Measurements from ENCODE around the gene TMEM208.

The TMEM208 gene

DNA sequence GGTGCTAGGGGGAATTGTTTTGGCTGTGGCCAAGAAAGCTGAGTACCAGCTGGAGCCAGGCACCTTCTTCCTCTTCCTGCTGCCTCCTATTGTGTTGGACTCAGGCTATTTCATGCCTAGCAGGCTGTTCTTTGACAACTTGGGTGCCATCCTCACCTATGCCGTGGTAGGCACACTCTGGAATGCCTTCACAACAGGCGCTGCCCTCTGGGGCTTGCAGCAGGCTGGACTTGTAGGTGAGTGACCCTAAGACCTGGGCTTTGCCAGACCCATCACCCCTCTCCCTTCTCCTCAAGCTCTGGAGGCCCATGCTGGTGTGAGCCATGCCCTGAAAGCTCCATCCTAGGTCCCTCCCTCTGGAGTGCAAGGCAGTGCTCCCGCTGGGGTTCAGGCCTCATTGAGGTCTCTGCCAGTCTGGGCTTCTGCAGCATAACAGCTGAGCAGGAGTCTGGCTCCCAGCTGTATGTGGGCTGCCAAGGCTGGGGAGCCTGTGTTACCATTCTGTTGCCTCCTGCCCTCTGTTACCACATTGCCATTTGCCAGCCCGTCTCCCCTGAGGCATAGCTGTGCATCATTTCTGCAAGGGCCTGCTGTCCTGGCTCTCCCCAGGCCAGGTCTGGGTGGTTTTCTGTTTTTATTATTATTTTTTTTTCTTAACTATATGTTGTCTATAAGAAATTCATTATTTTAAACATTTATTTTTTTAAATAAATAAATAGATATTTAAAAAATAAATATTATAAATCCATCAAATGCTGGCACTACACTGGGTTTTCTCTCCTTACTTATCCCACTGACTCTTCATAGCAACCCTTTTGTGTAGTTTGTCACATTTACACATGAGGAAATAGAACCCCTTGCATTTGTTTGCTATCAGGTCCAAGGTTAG is 25.9 kb downstream of the TMEM208 start:
- DNase-seq (ENCODE audit: low read depth) = no peak

DNA sequence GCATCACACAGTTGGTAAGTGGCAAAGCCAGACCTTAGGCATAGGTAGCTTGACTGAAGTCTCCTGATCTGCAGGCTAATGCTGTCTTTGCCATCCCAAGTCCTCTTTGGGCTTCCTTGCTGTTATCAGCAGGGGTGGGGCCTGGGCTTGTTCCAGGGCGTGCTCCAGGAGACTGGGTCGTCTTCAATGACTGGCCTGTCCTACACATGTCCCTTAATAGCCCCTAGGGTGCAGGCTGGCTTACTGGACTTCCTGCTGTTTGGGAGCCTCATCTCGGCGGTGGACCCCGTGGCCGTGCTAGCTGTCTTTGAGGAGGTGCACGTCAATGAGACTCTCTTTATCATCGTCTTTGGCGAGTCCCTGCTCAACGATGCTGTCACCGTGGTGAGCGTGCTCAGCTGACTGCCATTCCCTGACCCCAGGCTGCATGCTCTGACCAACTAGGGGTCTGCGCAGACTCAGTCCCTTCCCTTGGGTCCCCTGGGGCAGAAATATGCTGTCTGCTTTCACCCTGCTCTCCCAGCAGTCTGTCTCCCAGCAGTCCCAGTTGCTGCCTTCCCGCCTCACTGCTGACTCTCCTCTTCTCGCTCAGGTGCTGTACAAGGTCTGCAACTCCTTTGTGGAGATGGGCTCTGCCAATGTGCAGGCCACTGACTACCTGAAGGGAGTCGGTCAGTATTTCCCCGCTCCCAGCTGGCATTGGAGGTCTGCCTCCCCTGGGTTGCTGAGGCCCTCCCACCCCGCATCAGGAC is 28.0 kb downstream of the TMEM208 start:
- DNase-seq (ENCODE audit: low read depth) = no peak

DNA sequence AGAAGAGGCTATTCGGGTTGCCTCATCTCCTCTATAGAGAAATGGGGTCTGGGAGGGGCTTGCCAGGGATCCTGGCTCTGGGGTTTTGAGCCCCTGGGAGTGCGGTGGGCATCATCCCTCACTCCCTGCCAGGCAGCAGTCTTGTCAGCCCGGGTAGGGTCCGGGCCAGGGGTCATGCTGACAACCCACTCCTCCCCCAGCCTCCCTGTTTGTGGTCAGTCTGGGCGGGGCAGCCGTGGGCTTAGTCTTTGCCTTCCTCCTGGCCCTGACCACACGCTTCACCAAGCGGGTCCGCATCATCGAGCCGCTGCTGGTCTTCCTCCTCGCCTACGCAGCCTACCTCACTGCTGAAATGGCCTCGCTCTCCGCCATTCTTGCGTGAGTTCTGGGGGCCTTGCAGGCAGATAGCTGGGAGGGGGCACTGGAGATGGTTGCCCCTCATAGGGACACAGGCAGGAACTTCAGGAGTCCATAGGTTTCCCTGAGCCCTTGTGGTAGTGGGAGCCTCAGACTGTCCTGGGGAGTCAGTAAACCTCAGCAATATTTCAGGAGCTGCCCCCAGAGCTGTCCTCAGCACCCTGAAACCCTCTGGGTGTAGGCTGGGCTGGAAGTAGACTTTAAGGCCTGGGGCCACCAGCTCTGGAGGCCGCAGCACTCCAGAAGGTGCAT is 28.8 kb downstream of the TMEM208 start:
- DNase-seq (ENCODE audit: low read depth) = no peak

DNA sequence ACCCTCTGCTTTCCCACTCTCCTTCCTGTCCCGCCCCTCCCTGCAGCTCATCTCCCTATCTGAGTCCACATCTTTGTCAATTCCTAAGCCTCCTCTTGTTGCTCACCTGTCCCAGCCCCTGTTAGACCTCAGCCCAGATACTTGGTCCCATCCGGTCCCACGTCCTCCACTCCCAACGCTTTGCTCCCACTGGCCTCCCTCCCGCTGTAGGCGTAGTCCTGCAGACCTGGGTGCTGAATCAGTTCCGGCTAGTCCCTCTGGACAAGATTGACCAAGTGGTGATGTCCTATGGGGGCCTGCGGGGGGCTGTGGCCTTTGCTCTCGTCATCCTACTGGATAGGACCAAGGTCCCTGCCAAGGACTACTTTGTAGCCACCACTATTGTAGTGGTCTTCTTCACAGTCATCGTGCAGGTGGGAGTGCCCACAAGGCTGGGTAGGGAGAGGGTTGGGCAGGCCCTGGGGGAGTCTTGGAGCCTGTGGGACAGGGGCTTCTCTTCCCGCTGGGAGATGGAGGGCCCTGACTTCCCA is 29.8 kb downstream of the TMEM208 start:
- DNase-seq (ENCODE audit: low read depth) = no peak

DNA sequence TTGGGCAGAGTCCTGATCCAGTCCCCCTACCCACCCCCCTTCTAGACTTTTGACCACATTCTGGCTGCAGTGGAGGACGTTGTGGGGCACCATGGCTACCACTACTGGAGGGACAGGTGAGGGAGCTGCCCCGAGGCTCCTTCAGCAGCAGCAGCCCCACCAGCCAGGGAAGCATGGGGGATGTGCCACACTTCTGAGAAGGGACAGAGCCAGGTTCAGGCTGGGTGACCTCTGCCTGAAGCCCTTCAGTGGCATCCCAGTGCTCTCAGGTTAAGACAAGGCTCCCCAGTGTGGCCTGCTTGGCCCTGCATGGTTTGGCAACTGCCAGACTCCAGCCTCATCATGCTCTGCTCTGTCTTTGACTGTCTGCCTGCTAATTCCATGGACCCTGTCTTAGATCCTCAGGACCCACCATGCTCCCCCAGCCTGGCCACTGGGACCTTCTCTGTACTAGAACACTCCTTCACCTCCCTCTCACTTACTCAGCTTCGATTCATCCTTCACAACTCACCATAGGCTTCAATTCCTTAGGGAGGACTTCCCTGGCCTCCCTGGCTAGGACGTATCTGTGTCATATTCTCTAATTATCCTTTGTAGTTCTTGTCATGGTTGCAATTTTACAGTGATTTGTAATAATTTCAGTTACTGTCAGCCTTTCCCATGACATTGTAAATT is 30.7 kb downstream of the TMEM208 start:
- no peak for DNase-seq (ENCODE audit: low read depth)

DNA sequence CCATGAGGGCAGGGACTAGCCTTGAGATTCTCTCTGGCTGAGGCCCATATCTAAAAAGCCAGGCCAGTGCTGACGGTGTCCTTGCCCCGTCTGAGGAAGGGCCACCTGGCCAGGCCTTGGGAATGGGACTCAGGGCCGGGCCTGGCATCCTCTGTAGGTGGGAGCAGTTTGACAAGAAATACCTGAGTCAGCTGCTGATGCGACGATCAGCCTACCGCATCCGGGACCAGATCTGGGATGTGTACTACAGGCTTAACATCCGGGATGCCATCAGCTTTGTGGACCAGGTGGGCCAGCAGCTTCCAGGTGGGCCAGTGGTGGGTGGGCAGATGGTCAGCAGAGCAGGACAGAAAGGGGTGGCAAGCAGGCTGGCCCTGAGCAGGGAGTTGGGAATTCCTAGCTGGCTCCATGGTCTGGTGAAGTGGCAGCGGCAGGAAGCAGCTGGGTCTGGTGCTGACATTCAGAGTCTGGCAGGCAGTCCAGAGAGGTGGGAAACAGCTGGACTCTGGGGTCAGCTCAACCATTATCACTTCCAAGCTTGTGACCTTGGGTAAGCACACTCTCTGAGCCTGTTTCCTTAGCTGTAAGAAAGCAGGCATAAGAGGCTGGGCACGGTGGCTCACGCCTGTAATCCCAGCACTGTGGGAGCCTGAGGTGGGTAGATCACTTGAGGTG is 31.4 kb downstream of the TMEM208 start:
- no peak for DNase-seq (ENCODE audit: low read depth)

DNA sequence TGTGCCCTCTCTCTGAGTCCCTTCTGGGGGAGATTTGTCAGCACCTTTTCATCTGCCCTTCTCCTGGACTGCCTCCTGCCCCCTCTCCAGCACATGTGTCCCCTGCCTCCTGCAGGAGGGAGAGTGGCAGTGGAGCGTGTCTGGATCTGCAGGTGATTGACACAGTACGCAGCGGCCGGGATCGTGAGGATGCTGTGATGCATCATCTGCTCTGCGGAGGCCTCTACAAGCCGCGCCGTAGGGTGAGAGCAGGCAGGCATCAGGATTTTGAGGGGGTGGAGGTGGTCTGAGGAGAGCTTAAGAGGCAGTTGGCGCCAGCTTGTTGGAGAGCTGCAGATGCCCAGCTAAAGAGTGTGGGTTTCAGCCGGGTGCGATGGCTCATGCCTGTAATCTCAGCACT is 32.8 kb downstream of the TMEM208 start:
- no peak for DNase-seq (ENCODE audit: low read depth)

DNA sequence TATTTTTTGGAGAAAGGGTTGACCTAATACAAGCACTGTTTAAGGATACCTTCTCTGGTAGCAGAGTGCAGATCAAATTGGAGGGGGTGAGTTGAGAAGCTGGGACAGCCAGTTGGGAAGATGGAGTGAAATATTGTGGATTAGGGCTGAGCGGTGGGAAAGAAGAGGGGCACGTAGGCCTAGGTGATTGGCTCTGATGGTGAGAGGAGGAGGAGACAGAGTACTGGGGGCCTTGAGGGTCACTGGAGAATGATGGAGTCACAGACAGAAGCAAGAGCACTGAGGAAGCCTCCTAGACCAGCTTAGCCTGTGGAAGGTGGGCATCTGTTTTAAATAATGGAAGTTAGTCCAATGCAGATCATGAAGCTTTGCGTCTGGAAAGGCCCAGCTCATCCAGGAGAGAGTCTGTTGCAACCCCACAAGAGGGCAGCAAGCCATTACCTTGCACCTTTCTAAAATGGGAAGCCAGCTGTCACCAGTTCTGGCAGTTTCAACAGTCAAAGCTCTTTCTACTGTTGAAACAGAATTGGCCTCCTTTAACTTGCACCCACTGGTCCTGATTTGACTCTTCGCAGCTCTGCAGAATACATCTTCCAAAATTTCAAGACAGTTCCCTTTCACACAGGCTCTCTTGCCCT is 33.6 kb downstream of the TMEM208 start:
- DNase-seq (ENCODE audit: low read depth) = no peak

DNA sequence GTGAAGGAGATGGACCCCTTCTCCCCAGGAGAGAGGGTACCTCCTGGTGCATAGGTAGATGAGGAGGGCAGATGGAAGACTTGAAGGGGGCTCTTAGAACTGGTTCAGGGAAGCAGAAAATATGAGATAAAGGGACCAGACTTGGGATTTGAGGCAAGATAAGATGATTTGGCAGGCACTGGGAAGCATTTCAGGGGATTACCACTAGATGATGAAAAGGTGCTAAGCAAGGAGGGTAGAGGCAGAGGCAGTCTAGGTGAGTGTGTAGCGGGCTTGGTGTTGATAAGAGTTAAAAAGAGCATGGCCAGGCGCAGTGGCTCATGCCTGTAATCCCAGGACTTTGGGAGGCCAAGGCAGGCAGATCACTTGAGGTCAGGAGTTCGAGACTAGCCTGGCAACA is 36.3 kb downstream of the TMEM208 start:
- DNase-seq (ENCODE audit: low read depth) = no peak

DNA sequence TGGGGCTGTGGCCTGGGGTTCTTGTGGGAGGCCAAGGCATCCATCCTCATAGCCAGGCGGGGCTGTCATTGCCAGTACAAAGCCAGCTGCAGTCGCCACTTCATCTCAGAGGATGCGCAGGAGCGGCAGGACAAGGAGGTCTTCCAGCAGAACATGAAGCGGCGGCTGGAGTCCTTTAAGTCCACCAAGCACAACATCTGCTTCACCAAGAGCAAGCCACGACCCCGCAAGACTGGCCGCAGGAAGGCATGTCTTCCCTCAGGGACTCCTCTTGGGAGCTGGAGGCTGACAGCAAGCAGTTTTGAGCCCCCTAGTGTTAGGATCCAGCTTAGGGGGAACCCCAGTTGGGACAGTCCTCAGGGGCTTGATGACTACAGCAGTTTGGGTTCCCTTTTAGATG is 37.3 kb downstream of the TMEM208 start:
- DNase-seq (ENCODE audit: low read depth) = no peak

DNA sequence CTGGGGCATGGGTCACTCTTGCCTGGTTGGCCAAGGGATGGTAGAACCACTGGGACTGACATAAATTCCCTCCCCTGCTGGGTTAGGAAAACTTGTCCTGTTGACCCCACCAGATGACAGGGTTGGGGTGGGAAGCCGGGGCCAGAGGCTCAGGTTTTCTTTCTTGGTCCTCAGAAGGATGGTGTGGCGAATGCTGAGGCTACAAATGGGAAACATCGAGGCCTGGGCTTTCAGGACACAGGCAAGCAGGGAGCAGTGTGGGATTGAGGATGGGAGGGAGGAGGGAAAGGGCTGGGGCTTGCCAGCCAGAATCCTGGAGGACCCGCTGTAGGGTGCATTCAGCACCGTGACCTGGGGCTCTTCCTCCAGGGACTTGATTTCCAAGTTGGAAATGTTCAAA is 37.9 kb downstream of the TMEM208 start:
- no peak for DNase-seq (ENCODE audit: low read depth)

DNA sequence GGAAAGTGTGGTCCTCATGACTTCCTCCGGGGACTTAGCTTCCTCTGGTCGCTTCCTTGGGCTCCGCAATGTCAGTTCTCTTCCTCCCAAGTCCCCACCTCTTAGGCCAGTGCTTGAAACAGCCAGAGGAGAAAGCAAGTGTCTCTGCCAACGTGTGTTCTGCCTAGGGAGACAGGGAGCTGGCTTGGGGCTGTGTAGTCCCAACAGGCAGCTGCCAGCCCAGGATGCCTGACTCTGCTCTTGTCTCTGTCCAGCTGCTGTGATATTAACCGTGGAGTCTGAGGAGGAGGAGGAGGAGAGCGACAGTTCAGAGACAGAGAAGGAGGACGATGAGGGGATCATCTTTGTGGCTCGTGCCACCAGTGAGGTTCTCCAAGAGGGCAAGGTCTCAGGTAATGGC is 38.9 kb downstream of the TMEM208 start:
- DNase-seq (ENCODE audit: low read depth) = no peak

DNA sequence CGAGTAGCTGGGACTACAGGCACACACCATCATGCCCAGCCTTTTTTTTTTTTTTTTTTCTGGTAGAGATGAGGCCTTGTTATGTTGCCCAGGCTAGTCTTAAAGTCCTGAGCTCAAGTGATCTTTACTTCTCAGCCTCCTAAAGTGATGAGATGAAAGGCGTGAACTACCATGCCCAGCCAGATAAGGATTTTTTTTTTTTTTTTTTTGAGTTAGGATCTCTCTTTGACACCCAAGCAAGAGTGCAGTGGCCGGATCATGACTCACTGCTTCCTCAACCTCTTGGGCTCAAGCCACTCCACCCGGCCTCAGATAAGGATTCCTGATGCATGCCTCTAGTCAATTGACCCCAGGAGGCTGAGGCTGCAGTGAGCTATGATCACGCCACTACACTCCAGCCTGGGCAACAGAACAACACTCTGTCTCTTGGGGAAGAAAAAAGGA is 41.2 kb downstream of the TMEM208 start:
- no peak for DNase-seq (ENCODE audit: low read depth)

DNA sequence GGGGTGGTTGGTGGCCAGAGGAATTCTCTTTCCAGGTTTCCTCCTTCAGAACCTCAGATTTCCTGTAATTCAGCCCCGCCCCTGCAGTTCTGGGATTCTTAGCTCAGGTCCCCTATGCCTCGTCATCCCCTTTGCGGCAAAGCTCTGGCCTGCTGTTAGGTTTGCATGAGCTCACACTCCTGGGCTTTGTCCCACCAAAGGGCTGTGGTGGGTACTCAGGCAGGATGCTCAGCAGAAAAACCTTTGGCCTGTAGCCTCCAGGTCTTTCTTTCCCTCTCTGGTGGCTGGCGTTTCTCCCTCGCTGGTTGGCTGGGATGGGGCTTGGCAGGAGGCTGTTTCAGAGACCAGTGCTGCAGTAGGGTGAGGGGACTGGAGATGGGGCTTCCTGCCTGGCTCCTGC is 42.8 kb downstream of the TMEM208 start:
- no peak for DNase-seq (ENCODE audit: low read depth)

DNA sequence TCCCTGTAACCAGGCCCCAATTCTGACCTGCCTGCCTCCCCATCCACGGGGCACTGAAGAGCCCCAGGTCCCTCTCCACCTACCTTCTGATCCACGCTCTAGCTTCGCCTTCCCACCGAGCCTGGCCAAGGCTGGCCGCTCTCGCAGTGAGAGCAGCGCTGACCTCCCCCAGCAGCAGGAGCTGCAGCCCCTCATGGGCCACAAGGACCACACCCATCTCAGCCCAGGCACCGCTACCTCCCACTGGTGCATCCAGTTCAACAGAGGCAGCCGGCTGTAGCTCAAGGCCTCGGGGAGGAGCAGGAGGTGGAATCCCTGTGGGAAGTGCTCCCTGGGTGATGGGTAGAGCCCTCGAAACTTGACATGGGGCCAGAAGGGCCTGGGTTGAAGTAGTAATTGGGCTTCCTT is 44.0 kb downstream of the TMEM208 start:
- no peak for DNase-seq (ENCODE audit: low read depth)

DNA sequence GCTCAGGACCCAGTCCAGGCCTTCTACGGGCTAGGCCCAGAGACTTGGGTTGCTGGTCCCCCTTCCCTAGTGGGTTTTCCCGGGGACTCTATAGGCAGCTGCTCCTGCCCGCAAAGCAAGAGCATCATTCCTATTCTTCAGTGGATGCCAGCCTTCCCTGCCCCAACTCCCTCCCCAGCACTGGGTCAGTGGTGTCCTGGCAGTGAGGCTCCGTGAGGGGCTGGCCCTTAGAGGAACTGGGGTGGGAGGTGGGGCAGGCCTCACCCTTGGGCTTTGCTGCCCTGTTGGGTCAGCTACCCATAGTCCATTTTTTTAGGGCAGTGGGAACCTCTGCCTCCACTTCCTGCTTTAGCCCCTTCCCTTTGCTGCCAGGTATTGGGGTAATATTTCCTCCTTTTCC is 44.5 kb downstream of the TMEM208 start:
- DNase-seq (ENCODE audit: low read depth) = no peak

DNA sequence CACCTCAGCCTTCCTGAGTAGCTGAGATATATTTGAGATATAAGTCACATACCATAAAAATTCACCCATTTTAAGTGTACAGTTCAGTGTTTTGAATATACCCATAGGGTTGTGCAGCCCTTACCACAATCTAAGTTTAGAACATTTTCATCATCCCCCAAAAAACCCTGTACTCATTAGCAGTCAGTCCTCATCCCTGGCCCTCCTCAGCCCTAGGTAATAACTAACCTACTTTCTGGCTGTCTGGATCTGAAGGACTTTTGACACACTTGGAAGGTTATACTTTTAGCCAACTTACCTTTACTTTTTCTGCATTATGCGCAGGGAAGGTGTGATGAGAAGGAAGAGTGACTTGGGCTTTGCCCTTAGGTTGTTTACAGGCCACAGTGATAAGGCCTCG is 48.4 kb downstream of the TMEM208 start:
- no peak for DNase-seq (ENCODE audit: low read depth)

DNA sequence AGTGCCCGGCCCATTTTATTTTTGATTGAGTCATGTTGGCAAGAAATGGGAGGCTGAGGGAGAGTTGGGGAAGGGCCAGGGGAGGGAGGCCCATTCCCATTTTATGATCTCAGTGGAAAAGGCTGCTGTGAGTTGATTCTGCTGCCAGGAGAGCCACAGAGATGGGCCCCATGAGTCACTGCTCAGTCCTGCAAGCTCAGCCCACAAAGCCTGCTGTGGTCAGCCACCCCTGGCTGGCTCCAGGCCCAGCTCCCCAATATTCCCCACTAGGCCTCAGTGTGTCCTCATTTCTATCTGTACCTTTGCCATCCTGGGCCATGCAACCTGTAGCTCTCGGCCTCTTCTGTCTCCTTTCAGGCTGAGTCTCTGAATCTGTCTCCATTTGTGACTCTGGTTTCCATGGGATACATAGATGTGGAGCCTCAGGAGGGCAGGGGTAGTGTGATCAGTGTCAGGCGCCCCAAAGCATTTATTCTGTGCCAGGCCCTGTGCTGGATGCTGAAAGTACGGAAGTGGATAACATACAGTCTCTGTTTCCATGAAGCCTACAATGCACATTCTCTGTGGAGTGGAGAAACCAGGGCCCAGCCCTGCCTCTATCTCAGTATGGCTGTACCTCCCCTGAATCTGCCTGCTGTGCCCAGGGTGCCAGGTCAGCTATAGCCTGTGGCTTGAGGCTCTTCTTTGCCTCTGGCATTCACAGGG is 50.5 kb downstream of the TMEM208 start:
- DNase-seq (ENCODE audit: low read depth) = no peak

DNA sequence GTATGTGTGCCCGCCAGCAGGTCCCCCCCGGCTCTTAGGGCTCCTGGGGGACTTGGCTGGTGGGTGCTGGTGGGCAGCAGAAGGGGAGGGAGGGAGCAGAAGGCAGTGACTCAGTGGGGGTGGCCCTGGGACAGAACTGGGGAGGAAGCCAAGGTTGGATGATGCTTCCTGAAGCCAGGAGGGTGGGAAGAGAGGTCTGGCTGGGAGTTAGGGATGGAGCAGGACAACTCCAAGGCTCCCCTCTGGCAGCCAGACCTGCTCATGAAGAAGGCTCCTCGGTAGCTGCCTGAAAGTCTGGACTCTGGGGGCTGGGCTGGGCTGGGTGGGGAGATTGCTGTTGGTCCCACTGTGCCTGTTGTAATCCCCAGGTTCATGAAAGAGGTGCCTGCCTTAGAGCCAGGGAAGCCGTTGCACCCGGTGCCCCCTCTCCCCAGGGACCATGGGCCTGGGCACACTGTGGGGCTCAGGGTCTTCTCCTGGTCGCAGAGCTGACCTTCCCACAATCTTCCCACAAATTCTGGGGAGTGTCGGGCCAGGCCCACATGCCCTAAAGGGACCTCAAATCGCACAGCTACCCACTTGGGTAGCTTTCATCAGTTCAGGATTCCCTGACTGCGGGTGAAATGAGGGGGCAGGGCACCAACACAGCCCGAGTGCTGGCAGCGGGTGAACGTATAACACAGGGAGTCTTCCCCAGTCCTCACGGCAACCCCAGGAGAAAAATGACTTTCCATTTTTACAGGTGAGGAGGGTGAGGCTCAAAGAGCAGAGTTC is 51.3 kb downstream of the TMEM208 start:
- DNase-seq (ENCODE audit: low read depth) = no peak
